ENCODE results near the gene SLC9A5.

Gene SLC9A5

GRCh38 chr16:67242138-67242730, 6.5 kb upstream of the SLC9A5 start:
- Histone ChIP-seq H3K27ac (ENCODE audit: low read length) (no peak overlapping the region), H3K4me3 (ENCODE audit: low read depth in 1 of 2, low read length in 2 of 2) (no peak overlapping the region), H4K20me1 (ENCODE audit: insufficient read depth, low read length) (peaks cover 22% of the 10 kb centered on the region), H3K36me3 (ENCODE audit: insufficient read depth, low read length) (peaks cover 11% of the 10 kb centered on the region), H3K4me1 (ENCODE audit: insufficient read depth, low read length) (peaks cover 39% of the 10 kb centered on the region), H3K27me3 (ENCODE audit: insufficient read depth, low read length, poor library complexity) (no peaks in the 10 kb centered on the region), H3K79me2 (ENCODE audit: insufficient read depth, low read length) (peaks cover 7% of the 10 kb centered on the region; the same call in 1 of the 2 replicates), H3K4me2 (ENCODE audit: insufficient read depth, low read length) (no peak overlapping the region), H2AFZ (ENCODE audit: low read depth, low read length) (no peak overlapping the region), H3K9me3 (ENCODE audit: insufficient read depth, low read length, severe bottlenecking) (no peaks in the 10 kb centered on the region), H3K9ac (ENCODE audit: low read depth, low read length) (no peak overlapping the region)
- DNase-seq = no peak
- ATAC-seq (ENCODE audit: insufficient read depth, low read depth) = no peak
- TF ChIP-seq EZH2 (IDR thresholded peaks at IDR 0.05; ENCODE audit: borderline replicate concordance, low read depth, low read length, severe bottlenecking) = no peak
- TF ChIP-seq CTCF (IDR thresholded peaks at IDR 0.05; ENCODE audit: borderline replicate concordance, extremely low read depth, low read length, poor library complexity, severe bottlenecking) = no peak

- Histone ChIP-seq H2AFZ (ENCODE audit: low read depth, low read length) (no peak overlapping the region), H3K27me3 (ENCODE audit: insufficient read depth, low read length, poor library complexity) (peaks cover 4% of the 10 kb centered on the region), H3K36me3 (ENCODE audit: insufficient read depth, low read length) (peaks cover 3% of the 10 kb centered on the region; the same call in 1 of the 2 replicates), H3K9ac (ENCODE audit: low read depth, low read length) (no peak overlapping the region), H3K4me2 (ENCODE audit: insufficient read depth, low read length) (no peak overlapping the region), H3K4me3 (ENCODE audit: low read depth in 1 of 2, low read length in 2 of 2) (no peak overlapping the region), H3K9me3 (ENCODE audit: insufficient read depth, low read length, severe bottlenecking) (no peaks in the 10 kb centered on the region), H4K20me1 (ENCODE audit: insufficient read depth, low read length) (peaks cover 22% of the 10 kb centered on the region), H3K27ac (ENCODE audit: low read length) (no peak overlapping the region), H3K4me1 (ENCODE audit: insufficient read depth, low read length) (peaks cover 48% of the 10 kb centered on the region), H3K79me2 (ENCODE audit: insufficient read depth, low read length) (peaks cover 7% of the 10 kb centered on the region; the same call in 1 of the 2 replicates)
- TF ChIP-seq CTCF (IDR thresholded peaks at IDR 0.05; ENCODE audit: borderline replicate concordance, extremely low read depth, low read length, poor library complexity, severe bottlenecking) (no peak), EZH2 (IDR thresholded peaks at IDR 0.05; ENCODE audit: borderline replicate concordance, low read depth, low read length, severe bottlenecking) (no peak)
- ATAC-seq (ENCODE audit: insufficient read depth, low read depth) = no peak
- no peak for DNase-seq
Measured at GRCh38 chr16:67243481-67243880, 5.3 kb upstream of the SLC9A5 start.

- Histone ChIP-seq H3K36me3 (ENCODE audit: insufficient read depth, low read length) (no peaks in the 10 kb centered on the region), H3K4me1 (ENCODE audit: insufficient read depth, low read length) (peaks cover 58% of the 10 kb centered on the region), H3K27ac (ENCODE audit: low read length) (peak overlapping the region; percentile 34), H3K4me2 (ENCODE audit: insufficient read depth, low read length) (peak overlapping the region; percentile 28), H3K79me2 (ENCODE audit: insufficient read depth, low read length) (peaks cover 7% of the 10 kb centered on the region; the same call in 1 of the 2 replicates), H3K4me3 (ENCODE audit: low read depth in 1 of 2, low read length in 2 of 2) (no peak overlapping the region), H2AFZ (ENCODE audit: low read depth, low read length) (no peak overlapping the region), H3K27me3 (ENCODE audit: insufficient read depth, low read length, poor library complexity) (peaks cover 15% of the 10 kb centered on the region), H3K9me3 (ENCODE audit: insufficient read depth, low read length, severe bottlenecking) (no peaks in the 10 kb centered on the region), H3K9ac (ENCODE audit: low read depth, low read length) (peak overlapping the region; percentile 10; the same call in 1 of the 2 replicates), H4K20me1 (ENCODE audit: insufficient read depth, low read length) (peaks cover 19% of the 10 kb centered on the region)
- peak; percentile 7 for TF ChIP-seq CTCF (IDR thresholded peaks at IDR 0.05; ENCODE audit: borderline replicate concordance, extremely low read depth, low read length, poor library complexity, severe bottlenecking)
- no peak for TF ChIP-seq EZH2 (IDR thresholded peaks at IDR 0.05; ENCODE audit: borderline replicate concordance, low read depth, low read length, severe bottlenecking)
- peak; percentile 78 for ATAC-seq (ENCODE audit: insufficient read depth, low read depth)
- peak; percentile 83 for DNase-seq
Measured at GRCh38 chr16:67244387-67245185, 4.2 kb upstream of the SLC9A5 start.
